DOHH2 (cell line): ENCODE data around the gene CALU.

Source experiments
- H3F3A ChIP-seq: fragments of 200-600 bp; sonication (generic), shearing (Covaris generic); 2 replicates; pipeline ENCODE4 v1.6.0; 2016; ENCODE audit warnings: antibody characterized with exemption, mild to moderate bottlenecking; ENCODE audit not compliant: control insufficient read depth, insufficient read depth
- H3K27ac ChIP-seq: fragments of 200-600 bp; sonication (generic); 2 replicates; pipeline ENCODE4 v1.5.1; 2014; ENCODE audit warnings: low read depth, mild to moderate bottlenecking, low read length, moderate library complexity
- H3K27me3 ChIP-seq: fragments of 200-600 bp; sonication (generic); 2 replicates; pipeline ENCODE4 v1.6.1; 2014; ENCODE audit warnings: mild to moderate bottlenecking, low read length, mixed read lengths; ENCODE audit not compliant: control insufficient read depth
- H3K36me3 ChIP-seq: fragments of 200-600 bp; sonication (generic); 2 replicates; pipeline ENCODE4 v1.6.1; 2014; ENCODE audit warnings: mild to moderate bottlenecking, low read length, moderate library complexity, mixed read lengths; ENCODE audit not compliant: control insufficient read depth
- H3K4me1 ChIP-seq: fragments of 200-600 bp; sonication (generic); 2 replicates; pipeline ENCODE4 v1.6.1; 2014; ENCODE audit warnings: mild to moderate bottlenecking, low read length, mixed read lengths; ENCODE audit not compliant: control insufficient read depth
- H3K4me2 ChIP-seq: fragments of 200-600 bp; sonication (generic); 2 replicates; pipeline ENCODE4 v1.6.0; 2014; ENCODE audit warnings: mild to moderate bottlenecking, low read length, moderate library complexity
- H3K4me3 ChIP-seq: fragments of 200-600 bp; sonication (generic); 2 replicates; pipeline ENCODE4 v1.5.1; 2014; ENCODE audit warnings: mild to moderate bottlenecking, low read length, mixed read lengths
- H3K79me2 ChIP-seq: fragments of 200-600 bp; sonication (generic); 2 replicates; pipeline ENCODE4 v1.6.1; 2014; ENCODE audit warnings: mild to moderate bottlenecking, low read length, mixed read lengths; ENCODE audit not compliant: control insufficient read depth
- H3K9me2 ChIP-seq: fragments of 200-600 bp; sonication (generic); replicated peaks from 2 replicates; pipeline ENCODE4 v1.6.1; 2014; ENCODE audit warnings: mild to moderate bottlenecking, low read length, mixed read lengths; ENCODE audit not compliant: control insufficient read depth
- H3K9me3 ChIP-seq: fragments of 200-600 bp; sonication (generic); 2 replicates; pipeline ENCODE4 v1.6.1; 2014; ENCODE audit warnings: antibody characterized with exemption, low read length, mixed read lengths; ENCODE audit not compliant: control insufficient read depth, insufficient read depth
- H4K20me1 ChIP-seq: fragments of 200-600 bp; sonication (generic); 2 replicates; pipeline ENCODE4 v1.6.0; 2014; ENCODE audit warnings: low read depth, mild to moderate bottlenecking, antibody characterized with exemption, low read length, moderate library complexity; ENCODE audit not compliant: control insufficient read depth, insufficient read depth
- CTCF ChIP-seq: fragments of 200-600 bp; sonication (generic); IDR thresholded peaks from one replicate; pipeline ENCODE4 v1.5.1; 2014; ENCODE audit warnings: antibody characterized with exemption, mild to moderate bottlenecking, low read depth, low read length; ENCODE audit not compliant: poor library complexity, severe bottlenecking
- EZH2phosphoT487 ChIP-seq: fragments of 200-600 bp; sonication (generic); IDR thresholded peaks from 2 replicates; pipeline ENCODE4 v1.6.1; 2017; ENCODE audit warnings: borderline replicate concordance, mild to moderate bottlenecking, antibody characterized with exemption, low read length, moderate library complexity, mixed read lengths

The CALU gene

DNA sequence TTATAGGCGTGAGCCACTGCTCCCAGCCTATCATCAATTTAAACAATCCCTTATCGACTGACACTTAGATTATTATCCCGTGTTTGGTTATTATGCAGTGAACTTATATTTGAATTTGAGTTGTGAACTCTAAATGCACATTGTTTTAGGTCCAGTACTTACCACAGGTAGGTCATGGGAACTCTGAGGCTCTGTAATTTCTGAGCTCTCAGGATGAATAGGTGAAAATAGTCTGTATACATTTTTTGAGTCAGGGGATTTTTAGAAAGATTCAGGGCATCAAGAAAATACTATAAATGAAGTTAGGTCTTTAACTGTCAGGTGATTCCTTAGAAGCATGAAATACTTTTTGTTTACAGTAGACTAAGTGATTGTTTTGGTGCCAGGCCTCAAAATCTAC lies 61.4 kb downstream of the CALU start:
- Histone ChIP-seq H3F3A (no peaks in the 10 kb centered on the region), H4K20me1 (no peaks in the 10 kb centered on the region), H3K4me3 (no peak overlapping the region), H3K27me3 (no peaks in the 10 kb centered on the region), H3K9me2 (no peaks in the 10 kb centered on the region), H3K4me1 (no peaks in the 10 kb centered on the region; the same call in 1 of the 2 replicates), H3K4me2 (no peak overlapping the region), H3K79me2 (no peaks in the 10 kb centered on the region), H3K27ac (no peak overlapping the region), H3K9me3 (no peaks in the 10 kb centered on the region), H3K36me3 (peaks cover 29% of the 10 kb centered on the region)
- no peak for TF ChIP-seq EZH2phosphoT487
- TF ChIP-seq CTCF: no peak

- TF ChIP-seq EZH2phosphoT487 (no peak), CTCF (no peak)
- Histone ChIP-seq H3K27ac (no peak overlapping the region), H3K9me2 (no peaks in the 10 kb centered on the region), H3K9me3 (no peaks in the 10 kb centered on the region), H3K27me3 (no peaks in the 10 kb centered on the region), H3K4me1 (no peaks in the 10 kb centered on the region; the same call in 1 of the 2 replicates), H3K79me2 (no peaks in the 10 kb centered on the region), H3K36me3 (peaks cover 33% of the 10 kb centered on the region), H3K4me3 (no peak overlapping the region), H3K4me2 (no peak overlapping the region), H3F3A (no peaks in the 10 kb centered on the region), H4K20me1 (no peaks in the 10 kb centered on the region)
Measured at GRCh38 chr7:128801003-128801402, 61.8 kb downstream of the CALU start.

GRCh38 chr7:128801667-128802418 lies 62.7 kb downstream of the CALU start:
- Histone ChIP-seq H3K79me2 (no peaks in the 10 kb centered on the region), H3K27ac (no peak overlapping the region), H3K9me3 (no peaks in the 10 kb centered on the region), H4K20me1 (no peaks in the 10 kb centered on the region), H3K36me3 (peaks cover 40% of the 10 kb centered on the region), H3K9me2 (no peaks in the 10 kb centered on the region), H3K4me1 (no peaks in the 10 kb centered on the region; the same call in 1 of the 2 replicates), H3K4me2 (no peak overlapping the region), H3K27me3 (no peaks in the 10 kb centered on the region), H3K4me3 (no peak overlapping the region), H3F3A (no peaks in the 10 kb centered on the region)
- TF ChIP-seq CTCF (no peak), EZH2phosphoT487 (no peak)
